ENCODE measurements around the gene GRM7.

- TF ChIP-seq, protein P1, sequence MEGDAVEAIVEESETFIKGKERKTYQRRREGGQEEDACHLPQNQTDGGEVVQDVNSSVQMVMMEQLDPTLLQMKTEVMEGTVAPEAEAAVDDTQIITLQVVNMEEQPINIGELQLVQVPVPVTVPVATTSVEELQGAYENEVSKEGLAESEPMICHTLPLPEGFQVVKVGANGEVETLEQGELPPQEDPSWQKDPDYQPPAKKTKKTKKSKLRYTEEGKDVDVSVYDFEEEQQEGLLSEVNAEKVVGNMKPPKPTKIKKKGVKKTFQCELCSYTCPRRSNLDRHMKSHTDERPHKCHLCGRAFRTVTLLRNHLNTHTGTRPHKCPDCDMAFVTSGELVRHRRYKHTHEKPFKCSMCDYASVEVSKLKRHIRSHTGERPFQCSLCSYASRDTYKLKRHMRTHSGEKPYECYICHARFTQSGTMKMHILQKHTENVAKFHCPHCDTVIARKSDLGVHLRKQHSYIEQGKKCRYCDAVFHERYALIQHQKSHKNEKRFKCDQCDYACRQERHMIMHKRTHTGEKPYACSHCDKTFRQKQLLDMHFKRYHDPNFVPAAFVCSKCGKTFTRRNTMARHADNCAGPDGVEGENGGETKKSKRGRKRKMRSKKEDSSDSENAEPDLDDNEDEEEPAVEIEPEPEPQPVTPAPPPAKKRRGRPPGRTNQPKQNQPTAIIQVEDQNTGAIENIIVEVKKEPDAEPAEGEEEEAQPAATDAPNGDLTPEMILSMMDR (IDR thresholded peaks at IDR 0.05) = no peak
- no peak for TF ChIP-seq EZH2phosphoT487 (IDR thresholded peaks at IDR 0.05)
- TF ChIP-seq EZH2 (IDR thresholded peaks at IDR 0.05) = no peak
Observed at GRCh38 chr3:7620401-7620800, 759.5 kb downstream of the GRM7 start.

Measured in neural progenitor cell (in vitro differentiated cells).